HG02610 (cell line): ENCODE results near the gene RGCC.

Source experiments
- ATAC-seq: cut with Tn5 transposase; IDR thresholded peaks from one replicate; pipeline ENCODE4 v1.9.1; 2021; ENCODE audit warnings: mild to moderate bottlenecking, moderate library complexity; ENCODE audit not compliant: unreplicated experiment

RGCC gene

DNA sequence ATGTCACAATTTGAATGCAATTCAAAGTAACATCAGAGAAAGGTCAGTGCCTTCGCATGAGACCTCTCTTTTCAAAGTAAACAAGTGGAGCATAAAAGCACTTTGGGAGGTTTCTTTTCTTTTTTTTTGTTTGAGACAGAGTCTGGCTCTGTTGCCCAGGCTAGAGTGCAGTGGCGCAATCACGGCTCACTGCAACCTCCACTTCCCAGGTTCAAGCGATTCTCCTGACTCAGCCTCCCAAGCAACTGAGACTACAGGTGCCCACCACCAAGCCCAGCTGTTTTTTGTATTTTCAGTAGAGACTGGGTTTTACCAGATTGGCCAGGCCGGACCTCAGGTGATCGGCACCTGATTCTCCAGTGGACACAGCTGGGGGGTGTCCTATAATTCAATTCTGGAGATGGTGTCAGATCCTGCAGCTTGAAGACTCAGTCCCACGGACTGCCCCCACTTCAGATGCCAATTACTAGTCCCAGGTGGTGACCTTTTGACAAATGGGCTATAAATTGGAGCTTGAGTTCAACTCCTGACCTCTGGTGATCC is 57.6 kb downstream of the RGCC start:
- no peak for ATAC-seq

DNA sequence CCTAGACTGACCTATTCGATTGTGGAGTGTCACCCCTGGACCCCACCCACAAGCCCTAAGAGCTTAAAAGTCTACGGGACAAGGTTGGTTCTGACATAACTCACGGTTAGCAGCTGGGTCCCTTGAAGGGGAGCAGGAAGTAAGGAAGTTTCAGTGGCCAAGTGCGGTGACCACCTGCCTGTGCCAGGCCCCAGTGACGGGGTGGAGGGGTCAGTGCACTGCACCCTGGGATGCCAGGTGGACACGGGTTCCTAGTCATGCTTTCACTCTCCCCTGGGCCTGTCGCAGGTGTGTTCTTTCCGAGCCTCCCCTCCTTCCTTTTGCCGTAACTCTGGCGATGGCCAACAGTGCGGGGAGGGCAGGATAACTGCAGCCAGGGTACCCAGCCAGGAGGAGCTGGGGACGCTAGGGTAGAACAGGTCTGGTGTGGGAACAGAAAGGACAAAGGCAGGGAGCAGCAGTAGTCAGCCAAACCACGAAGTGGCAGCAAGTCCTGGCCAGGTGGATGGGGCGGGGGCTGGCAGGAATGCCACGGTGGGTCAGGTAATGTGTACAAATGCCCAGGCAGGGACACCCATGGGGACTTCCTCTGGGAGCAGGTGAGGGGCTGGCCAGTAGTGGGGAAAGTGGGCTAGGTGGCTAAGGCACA is 58.3 kb downstream of the RGCC start:
- no peak for ATAC-seq

DNA sequence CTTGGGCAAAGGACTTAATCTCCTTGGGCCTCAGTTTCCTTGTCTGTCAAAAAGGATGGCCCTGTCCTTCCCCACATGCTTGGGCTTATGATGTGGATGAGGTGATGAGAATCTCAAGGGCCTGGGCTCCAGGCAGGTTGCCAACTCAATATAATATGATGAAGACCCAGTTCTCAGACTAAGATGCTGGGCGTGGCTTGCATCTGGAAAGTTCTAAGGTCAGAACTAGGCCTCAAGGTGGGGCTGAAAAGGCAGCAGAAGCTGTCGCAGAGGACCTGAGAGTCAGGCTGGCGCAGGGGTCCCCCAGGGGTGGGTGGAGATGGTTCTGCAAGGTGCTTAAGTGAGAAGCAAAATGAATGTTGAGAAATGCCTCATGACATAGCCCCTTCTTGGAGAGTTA is 58.8 kb downstream of the RGCC start:
- no peak for ATAC-seq

DNA sequence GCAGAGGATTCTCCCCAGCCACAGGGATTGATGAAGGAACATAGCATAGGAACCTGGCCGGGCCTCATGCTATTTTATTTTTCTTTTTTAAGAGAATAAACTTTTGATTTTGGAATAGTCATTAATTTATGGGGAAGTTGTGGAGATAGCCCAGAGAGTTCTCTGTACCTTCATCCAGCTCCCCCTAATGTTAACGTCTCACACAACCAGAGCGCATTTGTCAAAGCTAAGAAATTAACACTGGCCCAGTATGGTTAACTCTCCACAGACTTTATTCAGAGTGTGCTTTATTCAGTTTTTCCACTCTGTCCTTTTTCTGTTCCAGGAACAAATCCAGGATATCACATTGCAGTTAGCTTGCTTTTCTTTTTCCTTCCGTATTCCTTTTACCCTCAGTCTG is 59.4 kb downstream of the RGCC start:
- ATAC-seq, result no peak

DNA sequence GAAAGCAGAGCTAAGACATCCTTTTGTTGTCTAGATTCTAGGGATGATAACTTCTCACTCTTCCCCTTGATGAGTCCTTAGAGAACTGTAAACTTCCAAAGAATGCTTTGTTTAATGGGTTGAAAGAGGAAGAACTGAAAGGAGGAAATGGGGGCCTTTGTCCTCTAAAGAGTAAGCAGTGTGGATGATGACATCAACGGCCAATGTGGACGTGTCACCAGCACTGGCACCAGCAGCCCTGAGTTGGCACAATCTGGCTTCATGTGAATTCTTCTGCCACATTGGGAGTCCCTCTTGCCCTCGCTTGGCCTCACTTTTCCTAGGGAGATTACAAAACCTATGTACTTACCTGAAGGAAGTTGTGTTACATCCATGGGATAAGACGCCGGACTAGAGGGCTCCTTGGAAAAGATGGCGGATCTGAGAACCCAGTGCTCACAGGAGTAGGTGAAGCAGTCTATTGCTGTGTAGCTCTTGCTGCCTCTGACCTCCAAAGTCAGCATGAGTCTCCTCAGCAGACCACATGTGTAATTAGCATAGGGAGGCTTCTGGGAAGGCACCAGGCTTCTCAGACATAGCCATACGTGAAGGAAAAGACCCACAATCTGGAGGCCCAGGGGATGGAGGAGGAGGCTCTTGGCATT is 62.8 kb downstream of the RGCC start:
- no peak for ATAC-seq
